H9 (cell line): ENCODE data around the gene CEP250. TPM values are rescaled to one million over a fixed set of nuclear protein-coding genes. Genes with fewer than 3 reads are reported as not detected.

ENCODE experiments used
- DNase-seq: peaks from one replicate; pipeline ENCODE4 v3.0.0-alpha.2; 2017
- H2AFZ ChIP-seq: one replicate; pipeline ENCODE4 v1.6.1; 2013; ENCODE audit warnings: mild to moderate bottlenecking, low read length, control low read depth, moderate library complexity
- H2AK5ac ChIP-seq: 2 replicates; pipeline ENCODE4 v1.6.1; 2013; ENCODE audit warnings: low read length, control low read depth, mixed read lengths; ENCODE audit not compliant: insufficient read length
- H2BK120ac ChIP-seq: one replicate; pipeline ENCODE4 v1.6.1; 2013; ENCODE audit warnings: low read depth, mild to moderate bottlenecking, low read length, control low read depth, inconsistent platforms; ENCODE audit not compliant: poor library complexity, severe bottlenecking
- H2BK12ac ChIP-seq: 2 replicates; pipeline ENCODE4 v1.6.1; 2013; ENCODE audit warnings: low read length, control low read depth, mixed read lengths, low read depth; ENCODE audit not compliant: insufficient read length
- H2BK15ac ChIP-seq: 2 replicates; pipeline ENCODE4 v1.6.1; 2013; ENCODE audit warnings: low read depth, low read length, control low read depth
- H2BK20ac ChIP-seq: one replicate; pipeline ENCODE4 v1.6.1; 2013; ENCODE audit warnings: low read depth, mild to moderate bottlenecking, low read length, control low read depth, inconsistent platforms; ENCODE audit not compliant: poor library complexity, severe bottlenecking
- H2BK5ac ChIP-seq: 2 replicates; pipeline ENCODE4 v1.6.1; 2013; ENCODE audit warnings: low read length, control low read depth, mixed read lengths; ENCODE audit not compliant: insufficient read length
- H3K14ac ChIP-seq: 2 replicates; pipeline ENCODE4 v1.6.1; 2013; ENCODE audit warnings: low read length, control low read depth; ENCODE audit not compliant: insufficient read depth
- H3K18ac ChIP-seq: 2 replicates; pipeline ENCODE4 v1.6.1; 2013; ENCODE audit warnings: low read depth, mild to moderate bottlenecking, mixed read lengths, low read length, control low read depth; ENCODE audit not compliant: insufficient read length
- H3K23ac ChIP-seq: 2 replicates; pipeline ENCODE4 v1.6.1; 2013; ENCODE audit warnings: low read length, control low read depth, mixed read lengths, low read depth; ENCODE audit not compliant: insufficient read length
- H3K23me2 ChIP-seq: 2 replicates; pipeline ENCODE4 v1.6.1; 2013; ENCODE audit warnings: low read depth, mild to moderate bottlenecking, mixed read lengths, low read length, control low read depth; ENCODE audit not compliant: insufficient read length, poor library complexity, severe bottlenecking
- H3K27ac ChIP-seq: 2 replicates; pipeline ENCODE4 v1.5.1; 2013; ENCODE audit warnings: low read length, control low read depth, mixed read lengths, low read depth; ENCODE audit not compliant: insufficient read length
- H3K27me3 ChIP-seq: 2 replicates; pipeline ENCODE4 v1.6.1; 2013; ENCODE audit warnings: low read length, control low read depth, inconsistent platforms; ENCODE audit not compliant: insufficient read depth
- H3K4ac ChIP-seq: 2 replicates; pipeline ENCODE4 v1.6.1; 2013; ENCODE audit warnings: low read depth, mild to moderate bottlenecking, control low read depth, inconsistent platforms, low read length, moderate library complexity
- H3K4me1 ChIP-seq: 2 replicates; pipeline ENCODE4 v1.6.1; 2013; ENCODE audit warnings: low read length, control low read depth, inconsistent platforms; ENCODE audit not compliant: insufficient read depth
- H3K4me2 ChIP-seq: 2 replicates; pipeline ENCODE4 v1.6.1; 2013; ENCODE audit warnings: low read length, control low read depth, mixed read lengths; ENCODE audit not compliant: insufficient read length, insufficient read depth
- H3K56ac ChIP-seq: 2 replicates; pipeline ENCODE4 v1.6.1; 2013; ENCODE audit warnings: low read depth, mild to moderate bottlenecking, mixed read lengths, low read length, control low read depth; ENCODE audit not compliant: insufficient read length
- H3K79me1 ChIP-seq: 2 replicates; pipeline ENCODE4 v1.6.1; 2013; ENCODE audit warnings: low read depth, mild to moderate bottlenecking, moderate library complexity, low read length, control low read depth, inconsistent platforms; ENCODE audit not compliant: insufficient read depth, poor library complexity, severe bottlenecking
- H3K79me2 ChIP-seq: 2 replicates; pipeline ENCODE4 v1.6.1; 2013; ENCODE audit warnings: low read length, control low read depth, inconsistent platforms; ENCODE audit not compliant: insufficient read depth
- H3K9ac ChIP-seq: 2 replicates; pipeline ENCODE4 v1.6.1; 2013; ENCODE audit warnings: low read length, control low read depth, mixed read lengths; ENCODE audit not compliant: insufficient read length; ENCODE audit errors: extremely low read depth
- H3K9me3 ChIP-seq: one replicate; pipeline ENCODE4 v1.6.1; 2013; ENCODE audit warnings: low read depth, low read length, inconsistent platforms; ENCODE audit not compliant: control insufficient read depth
- H3T11ph ChIP-seq: one replicate; pipeline ENCODE4 v1.6.1; 2013; ENCODE audit warnings: mild to moderate bottlenecking, low read length, control low read depth, inconsistent platforms
- H4K20me1 ChIP-seq: one replicate; pipeline ENCODE4 v1.6.1; 2013; ENCODE audit not compliant: control insufficient read depth, insufficient read length, insufficient read depth
- H4K5ac ChIP-seq: 2 replicates; pipeline ENCODE4 v1.6.1; 2013; ENCODE audit warnings: low read depth, mild to moderate bottlenecking, mixed read lengths, low read length, control low read depth; ENCODE audit not compliant: insufficient read length
- H4K8ac ChIP-seq: replicated peaks from 2 replicates; pipeline ENCODE4 v1.6.1; 2013; ENCODE audit warnings: low read length, control low read depth, mixed read lengths, low read depth; ENCODE audit not compliant: insufficient read length
- H4K91ac ChIP-seq: 2 replicates; pipeline ENCODE4 v1.6.1; 2013; ENCODE audit warnings: low read depth, mild to moderate bottlenecking, moderate library complexity, mixed read lengths, low read length, control low read depth; ENCODE audit not compliant: insufficient read length
- H3K27ac Mint-ChIP-seq, 3 experiments: 2 replicates in 2 of 3; 3 replicates in 1 of 3; pipeline ENCODE4 v1.8.0; 2020 to 2021; ENCODE audit warnings: mixed read lengths in 3 of 3, mild to moderate bottlenecking in 1 of 3, moderate library complexity in 1 of 3
- H3K27me3 Mint-ChIP-seq: 2 replicates; pipeline ENCODE4 v1.8.0; 2021; ENCODE audit warnings: low read depth, mild to moderate bottlenecking, moderate library complexity, mixed read lengths
- H3K36me3 Mint-ChIP-seq, 3 experiments: 2 replicates in 2 of 3; 3 replicates in 1 of 3; pipeline ENCODE4 v1.8.0; 2020 to 2021; ENCODE audit warnings: low read depth in 3 of 3, mixed read lengths in 3 of 3; ENCODE audit not compliant: insufficient read depth in 1 of 3
- H3K4me1 Mint-ChIP-seq, 2 experiments: 2 replicates each; pipeline ENCODE4 v1.8.0; 2020; ENCODE audit warnings: mixed read lengths in 2 of 2
- H3K4me3 Mint-ChIP-seq, 2 experiments: 2 replicates in 1 of 2; 3 replicates in 1 of 2; pipeline ENCODE4 v1.8.0; 2020 to 2021; ENCODE audit warnings: mild to moderate bottlenecking in 2 of 2, mixed read lengths in 2 of 2, moderate library complexity in 1 of 2
- H3K9me3 Mint-ChIP-seq, 2 experiments: 2 replicates in 1 of 2; 3 replicates in 1 of 2; pipeline ENCODE4 v1.8.0; 2020; ENCODE audit warnings: mild to moderate bottlenecking in 2 of 2, mixed read lengths in 2 of 2, moderate library complexity in 1 of 2
- WGBS: extraction: QIAGEN DNeasy Blood & Tissue Kit; methylation state at CpG from one replicate; pipeline ENCODE4 v1.1.7; 2013; ENCODE audit warnings: missing lambda C conversion rate, low lambda C conversion rate, mixed read lengths; ENCODE audit not compliant: insufficient read length; ENCODE audit errors: extremely low coverage; 5-methylcytosine and 5-hydroxymethylcytosine counted together
- total RNA-seq: library from RNA; stranded (reverse); gene quantifications from 2 replicates; pipeline ENCODE4 v1.2.1, GENCODE V29; 2021
- TF ChIP-seq, protein P1 (sequence below): fragments of 200-600 bp; sonication (generic); conservative IDR thresholded peaks from 3 replicates; pipeline ENCODE4 v1.8.0; 2021; ENCODE audit warnings: antibody characterized with exemption, mild to moderate bottlenecking

Gene CEP250
- total RNA-seq, 1 experiment from 2014 or later = 29.8 TPM

DNA sequence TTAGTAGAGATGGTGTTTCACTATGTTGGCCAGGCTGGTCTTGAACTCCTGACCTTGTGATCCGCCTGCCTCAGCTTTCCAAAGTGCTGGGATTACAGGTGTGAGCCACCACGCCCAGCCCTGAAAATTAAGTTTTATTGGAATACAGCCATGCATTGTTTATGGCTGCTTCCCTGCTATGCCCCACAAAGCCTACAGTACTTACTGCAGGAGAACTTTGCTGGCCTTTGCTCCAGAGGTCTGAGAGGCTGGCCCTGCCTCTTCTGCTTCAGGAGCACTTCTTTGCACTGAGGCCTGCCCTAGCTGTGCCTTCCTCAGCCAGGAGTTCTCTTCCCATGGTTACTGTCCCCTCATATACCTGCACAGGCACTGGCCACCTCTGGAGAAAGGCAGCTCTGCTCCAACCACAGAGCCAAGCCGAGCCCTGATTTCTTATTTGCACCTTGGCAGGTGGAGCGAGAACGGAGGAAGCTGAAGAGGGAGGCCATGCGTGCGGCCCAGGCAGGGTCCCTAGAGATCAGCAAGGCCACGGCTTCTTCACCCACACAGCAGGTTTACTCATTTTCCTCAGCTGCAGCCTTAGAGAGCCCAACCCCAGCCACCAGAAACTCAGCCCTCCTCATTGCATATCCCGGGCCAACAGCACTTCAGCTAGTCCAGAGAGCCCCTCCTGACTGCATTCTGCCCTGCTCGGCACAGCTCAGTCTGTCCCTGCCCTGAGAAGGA, 53.3 kb downstream of the CEP250 start:
- no peak overlapping the region for H3T11ph ChIP-seq
- H4K8ac ChIP-seq = no peak overlapping the region
- H3K4me1 Mint-ChIP-seq = no peaks in the 10 kb centered on the region
- no peak overlapping the region for H2BK20ac ChIP-seq
- H2BK5ac ChIP-seq = no peak overlapping the region
- H3K27ac Mint-ChIP-seq = no peak overlapping the region
- H3K9me3 Mint-ChIP-seq = no peaks in the 10 kb centered on the region
- H3K79me2 ChIP-seq = no peaks in the 10 kb centered on the region
- H3K9ac ChIP-seq = no peak overlapping the region
- H3K23me2 ChIP-seq = no peaks in the 10 kb centered on the region
- H3K4me3 Mint-ChIP-seq = no peak overlapping the region
- H3K4ac ChIP-seq = no peak overlapping the region
- H2BK12ac ChIP-seq = no peak overlapping the region
- no peak overlapping the region for H3K14ac ChIP-seq
- no peak overlapping the region for H3K4me2 ChIP-seq
- no peak overlapping the region for H2AFZ ChIP-seq
- WGBS = no CpG with 5 or more reads among the region's 10 CpGs
- H4K91ac ChIP-seq = no peak overlapping the region
- no peak overlapping the region for H3K18ac ChIP-seq
- no peaks in the 10 kb centered on the region for H3K79me1 ChIP-seq
- H3K36me3 Mint-ChIP-seq = peaks cover 13 to 62% (median 58%) of the 10 kb centered on the region in 3 experiments; a peak in 6 of 7 replicates
- no peak overlapping the region for H2BK120ac ChIP-seq
- no peak overlapping the region for H3K56ac ChIP-seq
- H4K20me1 ChIP-seq = no peaks in the 10 kb centered on the region
- no peak overlapping the region for H3K23ac ChIP-seq
- no peaks in the 10 kb centered on the region for H3K27me3 ChIP-seq
- H3K4me1 ChIP-seq = no peaks in the 10 kb centered on the region
- H3K9me3 ChIP-seq = no peaks in the 10 kb centered on the region
- H4K5ac ChIP-seq = no peak overlapping the region
- H2BK15ac ChIP-seq = no peak overlapping the region
- H2AK5ac ChIP-seq = no peak overlapping the region
- TF ChIP-seq, protein P1, sequence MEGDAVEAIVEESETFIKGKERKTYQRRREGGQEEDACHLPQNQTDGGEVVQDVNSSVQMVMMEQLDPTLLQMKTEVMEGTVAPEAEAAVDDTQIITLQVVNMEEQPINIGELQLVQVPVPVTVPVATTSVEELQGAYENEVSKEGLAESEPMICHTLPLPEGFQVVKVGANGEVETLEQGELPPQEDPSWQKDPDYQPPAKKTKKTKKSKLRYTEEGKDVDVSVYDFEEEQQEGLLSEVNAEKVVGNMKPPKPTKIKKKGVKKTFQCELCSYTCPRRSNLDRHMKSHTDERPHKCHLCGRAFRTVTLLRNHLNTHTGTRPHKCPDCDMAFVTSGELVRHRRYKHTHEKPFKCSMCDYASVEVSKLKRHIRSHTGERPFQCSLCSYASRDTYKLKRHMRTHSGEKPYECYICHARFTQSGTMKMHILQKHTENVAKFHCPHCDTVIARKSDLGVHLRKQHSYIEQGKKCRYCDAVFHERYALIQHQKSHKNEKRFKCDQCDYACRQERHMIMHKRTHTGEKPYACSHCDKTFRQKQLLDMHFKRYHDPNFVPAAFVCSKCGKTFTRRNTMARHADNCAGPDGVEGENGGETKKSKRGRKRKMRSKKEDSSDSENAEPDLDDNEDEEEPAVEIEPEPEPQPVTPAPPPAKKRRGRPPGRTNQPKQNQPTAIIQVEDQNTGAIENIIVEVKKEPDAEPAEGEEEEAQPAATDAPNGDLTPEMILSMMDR = no peak
- H3K27ac ChIP-seq = no peak overlapping the region
- H3K27me3 Mint-ChIP-seq = no peaks in the 10 kb centered on the region; the same call in 1 of the 2 replicates
- DNase-seq = no peak
